Rectal smooth muscle tissue (tissue), 1 donor: ENCODE measurements around the gene ATAD3A.
"Not testable (repeated sequence)": the region's sequence is repeated elsewhere in the genome, so short reads cannot be mapped to it uniquely, and the experiment has no call there.

Experiments used
- H3K27ac ChIP-seq: one replicate; pipeline ENCODE4 v1.7.0; 2013; ENCODE audit warnings: low read depth, low read length, inconsistent platforms
- H3K27me3 ChIP-seq: one replicate; pipeline ENCODE4 v1.7.0; 2013; ENCODE audit warnings: low read length; ENCODE audit not compliant: control insufficient read depth, insufficient read depth
- H3K36me3 ChIP-seq: one replicate; pipeline ENCODE4 v1.7.0; 2013; ENCODE audit warnings: low read length; ENCODE audit not compliant: control insufficient read depth, insufficient read depth
- H3K4me1 ChIP-seq: one replicate; pipeline ENCODE4 v1.7.0; 2013; ENCODE audit warnings: low read length; ENCODE audit not compliant: control insufficient read depth, insufficient read depth
- H3K4me3 ChIP-seq: one replicate; pipeline ENCODE4 v1.7.0; 2013; ENCODE audit warnings: low read length
- H3K9ac ChIP-seq: one replicate; pipeline ENCODE4 v1.7.0; 2013; ENCODE audit warnings: low read length

The ATAD3A gene

DNA sequence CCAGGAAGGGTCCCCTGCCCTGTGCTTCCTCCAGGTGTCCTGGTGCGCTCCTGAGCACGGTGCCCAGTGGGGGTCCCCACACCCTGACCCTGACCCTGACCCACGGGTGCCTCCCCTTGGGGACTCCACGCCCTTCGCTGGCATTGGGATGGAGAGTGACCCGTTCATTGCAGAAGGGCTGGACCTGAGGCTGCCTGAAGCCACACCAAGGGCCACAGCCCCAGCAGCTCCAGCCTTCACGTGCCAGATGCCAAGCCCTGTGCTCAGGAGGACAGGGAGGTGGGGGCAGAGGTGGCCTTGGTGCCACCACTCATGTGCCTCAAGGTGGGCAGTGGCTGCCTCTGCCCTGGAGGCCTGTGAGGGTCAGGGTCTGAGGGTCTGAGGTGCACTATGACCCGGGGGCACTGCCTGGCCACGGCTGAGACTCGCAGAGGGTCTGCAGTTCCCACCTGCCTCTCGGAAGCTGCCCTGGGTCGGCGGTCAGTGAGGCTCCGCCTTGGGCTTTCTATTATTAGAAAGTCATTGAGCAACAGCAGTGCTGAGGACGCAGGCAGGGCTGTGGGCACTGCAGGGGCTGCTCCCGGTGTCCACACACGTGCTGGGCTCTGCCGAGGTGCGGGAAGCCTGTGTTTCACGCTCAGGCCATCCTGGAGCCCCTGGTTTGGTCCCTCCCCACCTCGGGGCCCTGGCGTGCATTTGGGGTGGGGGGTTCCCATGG is 21.4 kb downstream of the ATAD3A start:
- not testable (repeated sequence) for H3K4me3 ChIP-seq, H3K4me1 ChIP-seq, H3K36me3 ChIP-seq, H3K9ac ChIP-seq, H3K27ac ChIP-seq, H3K27me3 ChIP-seq

DNA sequence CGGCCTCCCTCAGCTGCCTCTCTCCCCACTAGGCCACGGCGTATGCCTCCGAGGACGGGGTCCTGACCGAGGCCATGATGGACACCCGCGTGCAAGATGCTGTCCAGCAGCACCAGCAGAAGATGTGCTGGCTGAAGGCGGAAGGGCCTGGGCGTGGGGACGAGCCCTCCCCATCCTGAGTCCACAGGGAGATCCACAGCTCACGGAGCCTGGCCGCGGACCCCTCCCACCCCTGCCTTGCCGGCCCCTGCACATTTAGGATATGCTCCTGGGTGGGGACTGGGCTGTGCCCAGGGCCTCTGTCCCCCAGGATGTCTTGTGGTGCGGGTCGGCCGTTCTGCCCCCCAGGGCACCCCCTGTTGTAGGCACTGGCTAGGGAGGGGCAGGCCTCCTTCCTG is 21.9 kb downstream of the ATAD3A start:
- H3K9ac ChIP-seq, H3K27ac ChIP-seq, H3K4me3 ChIP-seq, H3K4me1 ChIP-seq, H3K27me3 ChIP-seq, H3K36me3 ChIP-seq: not testable (repeated sequence)

DNA sequence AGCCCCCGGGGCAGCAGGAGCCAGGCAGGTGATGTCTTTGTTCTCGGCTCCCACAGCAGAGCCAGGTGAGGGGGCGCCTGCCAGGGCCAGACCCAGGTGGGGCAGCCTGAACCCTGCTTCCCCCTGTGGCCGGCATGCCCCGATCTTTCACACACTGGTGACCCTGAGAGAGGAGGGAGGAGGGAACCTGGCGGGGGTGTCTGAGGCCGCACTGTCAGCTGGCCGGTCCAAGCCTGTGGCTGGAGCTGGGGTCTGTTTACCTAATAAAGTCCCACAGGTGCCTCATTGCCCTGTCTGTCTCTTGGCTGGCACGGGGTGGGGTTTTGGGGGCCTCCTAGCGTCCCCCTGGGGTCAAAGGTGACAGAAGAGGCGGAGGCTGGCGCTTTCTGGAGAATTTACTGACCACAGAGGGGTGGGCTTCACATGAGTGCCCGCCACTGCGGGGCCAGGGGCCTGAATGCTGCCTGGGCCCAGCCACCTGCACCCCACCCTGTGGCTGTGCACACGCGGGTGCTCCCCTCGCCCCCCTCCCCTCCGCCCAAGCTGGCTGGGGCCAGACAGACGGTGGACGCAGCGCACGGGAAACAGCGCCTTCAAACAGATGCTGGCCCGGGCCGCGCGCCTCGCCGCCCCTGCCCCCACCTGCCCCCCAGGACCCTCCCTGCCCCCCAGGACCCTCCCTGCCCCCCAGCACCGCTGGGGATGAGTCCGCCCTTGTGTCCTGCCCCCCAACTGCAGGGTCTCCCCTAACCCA is 22.6 kb downstream of the ATAD3A start:
- H3K27me3 ChIP-seq, result no peaks in the 10 kb centered on the region
- H3K36me3 ChIP-seq, result no peaks in the 10 kb centered on the region
- peaks cover 2% of the 10 kb centered on the region for H3K4me1 ChIP-seq
- no peak overlapping the region for H3K9ac ChIP-seq
- H3K27ac ChIP-seq, result no peak overlapping the region
- no peak overlapping the region for H3K4me3 ChIP-seq

DNA sequence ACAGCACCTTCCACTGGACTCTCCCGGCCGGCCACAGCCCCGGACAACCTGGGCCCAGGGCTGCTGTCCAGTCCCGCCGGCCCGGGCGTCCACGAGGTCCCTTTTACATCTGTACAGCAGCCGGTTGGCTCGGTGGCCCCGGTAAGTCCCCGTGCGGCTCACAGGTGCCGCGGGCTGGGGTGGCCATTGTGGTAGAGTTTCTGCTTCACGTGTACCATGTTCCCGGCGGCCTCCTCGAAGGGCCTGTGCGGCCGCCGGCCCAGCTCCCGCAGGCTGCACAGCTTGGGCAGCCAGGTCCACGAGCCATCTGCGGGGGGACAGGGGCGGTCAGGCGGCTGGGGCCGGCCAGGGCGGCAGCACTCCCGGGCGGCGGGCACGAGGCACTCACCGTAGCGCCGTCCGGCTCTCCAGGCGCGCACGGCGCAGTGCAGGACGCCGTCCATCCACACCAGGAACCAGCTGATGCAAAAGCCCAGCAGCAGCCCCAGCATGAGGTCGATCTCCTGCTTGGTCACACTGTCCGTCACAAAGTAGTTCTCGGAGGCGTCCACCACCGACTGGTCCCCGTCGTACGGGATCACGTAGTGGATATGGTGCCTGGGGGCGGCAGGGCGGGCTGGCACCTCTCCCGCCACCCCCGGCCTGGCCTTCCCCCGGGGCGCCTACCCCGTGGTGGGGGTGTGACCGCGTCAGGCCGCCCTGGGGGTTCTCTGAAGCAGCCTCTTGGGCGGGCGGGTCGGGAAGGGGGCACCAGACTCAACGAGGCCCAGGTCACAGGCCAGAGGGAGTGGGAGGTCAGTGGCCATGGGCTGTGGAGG is 23.4 kb downstream of the ATAD3A start:
- Histone ChIP-seq H3K27me3 (no peaks in the 10 kb centered on the region), H3K4me3 (no peak overlapping the region), H3K27ac (no peak overlapping the region), H3K4me1 (peaks cover 2% of the 10 kb centered on the region), H3K36me3 (no peaks in the 10 kb centered on the region), H3K9ac (no peak overlapping the region)

DNA sequence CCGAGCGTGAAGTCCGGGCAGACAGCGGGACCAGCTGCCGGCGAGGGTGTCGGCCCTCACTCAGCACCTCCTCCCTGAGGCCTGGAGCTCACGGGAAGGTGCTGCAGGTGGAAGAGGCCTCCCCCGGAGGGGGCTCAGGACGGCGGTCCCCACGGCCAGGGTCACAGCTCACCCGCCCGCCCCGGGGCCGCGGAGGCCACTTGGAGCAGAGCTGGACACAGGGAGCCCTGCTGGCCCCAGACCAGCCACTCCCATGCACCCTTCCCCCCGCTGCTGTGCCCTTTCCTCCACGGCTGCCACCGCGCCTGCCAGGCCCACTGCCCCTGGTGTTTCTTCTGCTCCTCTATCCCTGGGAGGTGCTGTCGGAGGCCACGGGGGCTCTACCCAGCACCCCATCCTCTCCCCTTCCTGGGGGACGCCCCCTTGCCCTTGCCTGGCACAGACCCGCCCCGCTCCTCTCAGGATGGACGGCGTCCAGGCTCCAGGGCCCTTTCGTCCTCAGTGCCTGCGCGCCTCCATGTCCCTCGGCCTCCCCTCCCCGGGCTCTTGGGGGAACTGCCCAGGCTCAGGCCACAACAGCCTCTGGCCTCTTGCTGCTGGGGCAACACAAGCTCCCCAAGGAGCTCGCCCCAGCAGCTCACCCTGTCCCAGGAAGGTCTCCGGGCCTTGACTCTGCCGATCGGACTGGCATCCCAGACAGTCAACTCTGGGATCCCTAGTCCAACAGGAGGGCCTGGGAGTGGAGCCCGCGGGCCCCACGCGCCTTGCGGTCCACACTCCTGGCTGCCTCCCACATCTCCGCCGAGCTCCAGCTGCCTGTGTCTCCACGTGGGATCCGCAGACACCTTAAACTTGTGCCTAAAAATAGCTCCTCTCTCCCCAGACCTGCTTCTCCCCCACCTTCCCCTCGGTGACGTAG is 24.3 kb downstream of the ATAD3A start:
- no peaks in the 10 kb centered on the region for H3K36me3 ChIP-seq
- no peak overlapping the region for H3K4me3 ChIP-seq
- H3K4me1 ChIP-seq, result peaks cover 6% of the 10 kb centered on the region
- H3K27me3 ChIP-seq, result no peaks in the 10 kb centered on the region
- H3K9ac ChIP-seq, result no peak overlapping the region
- H3K27ac ChIP-seq, result no peak overlapping the region

DNA sequence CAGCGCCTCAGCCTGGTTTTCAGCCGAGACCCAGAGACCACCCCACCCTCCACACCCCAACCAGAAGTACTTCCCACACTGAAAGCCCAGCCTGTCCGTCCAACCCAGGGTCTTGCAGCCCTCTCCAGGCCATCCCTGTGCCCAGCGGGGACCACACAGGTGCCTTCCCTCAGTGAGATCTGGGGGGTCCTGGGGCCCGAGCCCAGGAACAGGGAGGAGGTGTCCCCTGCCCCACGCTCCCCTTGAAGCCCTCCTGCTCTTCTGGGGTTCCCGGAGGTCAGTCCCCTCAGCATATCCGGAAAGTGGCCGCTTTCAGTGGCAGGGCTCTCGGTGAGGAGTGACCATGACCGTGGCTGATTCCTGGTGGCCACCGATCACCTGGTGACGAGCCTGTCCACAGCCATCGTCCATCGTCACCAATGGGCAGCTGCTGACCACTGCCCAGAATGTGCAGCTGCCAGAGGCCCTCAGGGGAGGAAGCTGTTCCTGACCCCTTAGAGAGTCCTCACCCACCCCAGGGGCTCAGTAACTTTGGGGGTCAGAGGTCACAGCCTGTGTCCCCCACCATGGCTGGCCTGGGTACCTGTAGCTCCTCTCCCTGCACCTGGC is 25.1 kb downstream of the ATAD3A start:
- Histone ChIP-seq H3K4me3 (no peak overlapping the region), H3K9ac (no peak overlapping the region), H3K4me1 (peaks cover 6% of the 10 kb centered on the region), H3K36me3 (peaks cover 4% of the 10 kb centered on the region), H3K27ac (no peak overlapping the region), H3K27me3 (no peaks in the 10 kb centered on the region)

DNA sequence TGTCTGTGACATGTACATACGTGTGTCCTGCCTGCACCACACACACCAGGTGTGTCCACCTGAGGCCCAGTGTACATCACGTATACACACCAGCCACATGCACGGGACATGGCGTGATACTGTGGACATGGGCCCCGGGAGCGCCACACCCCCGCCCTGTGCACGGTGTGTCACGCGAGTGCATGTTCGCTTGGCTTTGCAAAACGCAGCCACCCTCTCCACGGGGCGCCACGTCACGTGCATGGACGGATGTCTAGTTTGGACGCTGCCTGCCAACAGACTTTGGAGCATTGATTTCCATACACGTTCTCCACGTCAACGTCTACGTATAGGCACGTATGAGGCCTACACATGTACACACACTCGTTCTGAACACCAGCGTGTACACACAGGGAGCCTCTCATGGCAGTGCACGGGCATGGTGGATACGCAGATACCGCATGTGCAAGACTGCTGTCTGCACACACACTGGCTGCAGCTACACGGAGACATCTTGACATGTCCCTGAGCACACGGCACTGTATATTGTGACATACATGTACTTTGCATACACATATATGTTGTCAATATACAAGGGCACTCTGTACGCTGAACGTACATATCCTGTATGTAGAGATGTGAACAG is 25.8 kb downstream of the ATAD3A start:
- H3K27ac ChIP-seq, result no peak overlapping the region
- H3K36me3 ChIP-seq, result peaks cover 4% of the 10 kb centered on the region
- H3K4me3 ChIP-seq, result no peak overlapping the region
- peaks cover 6% of the 10 kb centered on the region for H3K4me1 ChIP-seq
- no peaks in the 10 kb centered on the region for H3K27me3 ChIP-seq
- H3K9ac ChIP-seq, result no peak overlapping the region

DNA sequence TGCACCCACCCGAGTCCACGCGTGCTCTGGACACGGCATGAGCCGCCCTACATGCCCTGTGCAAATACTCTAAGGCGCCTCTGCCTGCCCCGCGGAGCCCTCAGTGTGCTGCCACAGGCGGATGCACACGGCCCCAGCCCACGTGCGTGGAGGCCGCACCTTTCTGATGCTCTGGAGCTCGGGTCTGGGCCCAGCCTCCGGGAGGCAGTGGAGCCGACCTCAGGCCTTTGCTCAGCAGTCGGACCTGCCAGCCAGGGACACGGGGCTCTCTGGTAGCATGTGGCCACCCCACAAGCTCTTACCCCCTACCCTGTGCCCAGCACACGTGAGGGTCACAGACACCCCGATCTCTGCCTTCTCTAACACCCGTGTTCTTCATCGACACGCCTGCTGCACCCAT is 26.4 kb downstream of the ATAD3A start:
- no peak overlapping the region for H3K9ac ChIP-seq
- peaks cover 6% of the 10 kb centered on the region for H3K4me1 ChIP-seq
- H3K4me3 ChIP-seq, result no peak overlapping the region
- H3K27ac ChIP-seq, result no peak overlapping the region
- no peaks in the 10 kb centered on the region for H3K27me3 ChIP-seq
- H3K36me3 ChIP-seq, result peaks cover 4% of the 10 kb centered on the region

DNA sequence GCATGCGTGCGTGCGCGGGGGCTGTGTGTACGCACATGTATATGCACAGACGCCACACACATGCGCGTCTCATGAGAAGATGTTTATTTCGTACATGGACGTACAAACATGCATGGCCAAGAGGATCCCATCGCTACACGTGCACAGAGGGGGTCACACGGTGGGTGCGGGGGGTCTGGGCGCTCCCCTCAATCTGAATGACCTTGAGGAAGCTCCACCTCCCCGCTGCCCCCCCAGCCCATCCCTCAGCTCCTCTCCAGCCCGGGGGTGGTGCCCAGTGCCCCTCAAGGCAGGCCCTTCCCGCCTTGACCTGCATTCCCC is 27.0 kb downstream of the ATAD3A start:
- no peak overlapping the region for H3K9ac ChIP-seq
- peaks cover 4% of the 10 kb centered on the region for H3K36me3 ChIP-seq
- H3K4me3 ChIP-seq, result peak overlapping the region; percentile 68
- H3K4me1 ChIP-seq, result peaks cover 6% of the 10 kb centered on the region
- H3K27me3 ChIP-seq, result no peaks in the 10 kb centered on the region
- H3K27ac ChIP-seq, result no peak overlapping the region

DNA sequence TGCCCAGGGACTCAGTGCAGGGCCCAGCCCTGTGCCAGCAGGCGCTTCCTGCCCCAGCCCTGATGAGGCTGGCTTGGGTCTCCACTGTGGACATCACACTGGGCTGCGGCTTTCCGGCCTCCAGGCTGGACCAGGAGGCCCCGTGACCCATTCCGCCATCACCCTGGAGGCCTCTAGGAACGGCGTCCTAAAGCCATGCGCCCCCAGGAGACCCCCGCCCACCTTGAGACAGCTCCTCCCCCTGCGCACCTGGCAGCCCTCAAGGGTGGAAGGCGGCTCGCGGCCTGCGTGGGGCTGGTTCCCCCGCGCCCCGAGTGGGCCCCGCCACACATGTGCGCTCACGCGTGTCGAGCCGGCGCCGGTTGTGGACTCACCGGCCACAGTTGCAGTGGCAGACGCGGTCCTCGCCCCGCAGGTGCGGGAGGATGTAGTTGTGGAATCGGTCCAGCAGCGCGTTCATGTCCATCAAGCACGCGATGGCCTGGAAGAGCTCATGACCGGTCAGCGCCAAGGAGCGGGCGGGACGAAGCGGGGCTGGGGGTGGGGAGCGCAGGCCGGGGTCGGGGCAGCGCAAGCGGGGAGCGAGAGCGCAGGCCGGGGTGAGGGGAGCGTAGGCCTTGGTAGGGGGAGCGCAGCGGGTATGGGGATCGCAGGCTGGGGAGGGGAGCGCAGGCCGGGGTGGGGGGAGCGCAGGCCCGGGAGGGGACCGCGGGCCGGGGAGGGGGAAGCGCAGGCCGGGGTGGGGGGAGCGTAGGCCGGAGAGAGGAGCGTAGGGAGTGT is 27.5 kb downstream of the ATAD3A start:
- Histone ChIP-seq H3K27me3 (no peaks in the 10 kb centered on the region), H3K36me3 (peaks cover 4% of the 10 kb centered on the region), H3K27ac (peak overlapping the region; percentile 24), H3K9ac (no peak overlapping the region), H3K4me3 (peak overlapping the region; percentile 68), H3K4me1 (peaks cover 6% of the 10 kb centered on the region)
